H1 (cell line): ENCODE data around the gene GRIP1. TPM values are rescaled to one million over a fixed set of nuclear protein-coding genes. Genes with fewer than 3 reads are reported as not detected.

ENCODE experiments used
- CTCF ChIA-PET: fragments of 300-600 bp; sonication (Branson Sonifier 250); formaldehyde crosslinking; loops from one replicate; lab custom pipeline; 2021; ENCODE audit not compliant: partially characterized antibody; lab: Charles Lee
- POLR2A ChIA-PET: fragments of 300-600 bp; sonication (Branson Sonifier 250); formaldehyde crosslinking; loops from one replicate; lab custom pipeline; 2021; ENCODE audit warnings: inconsistent platforms; ENCODE audit not compliant: partially characterized antibody; lab: Charles Lee
- DNase-seq, 2 experiments: peaks; one replicate each; pipeline versions ENCODE4 v3.0.0 to v3.0.0-alpha.2; 2010 to 2022; ENCODE audit warnings: low spot score in 2 of 2, low read depth in 1 of 2, mixed read lengths in 1 of 2
- FAIRE-seq: peaks from 2 replicates; lab custom pipeline; 2011; peaks lifted over from hg19 to GRCh38; lab: Jason Lieb, UNC
- H2AFZ ChIP-seq: 2 replicates; pipeline ENCODE4 v1.8.1; 2012; ENCODE audit warnings: low read length, inconsistent platforms
- H2AK5ac ChIP-seq: 2 replicates; pipeline ENCODE4 v1.6.1; 2013; ENCODE audit warnings: low read depth, low read length
- H2BK120ac ChIP-seq: replicated peaks from 2 replicates; pipeline ENCODE3; 2013; ENCODE audit warnings: low read depth, low read length, inconsistent platforms
- H2BK12ac ChIP-seq: 2 replicates; pipeline ENCODE4 v1.6.1; 2013; ENCODE audit warnings: low read depth, low read length
- H2BK15ac ChIP-seq: 2 replicates; pipeline ENCODE4 v1.6.1; 2013; ENCODE audit warnings: low read length
- H2BK20ac ChIP-seq: 2 replicates; pipeline ENCODE4 v1.6.1; 2013; ENCODE audit warnings: low read length
- H2BK5ac ChIP-seq: 2 replicates; pipeline ENCODE4 v1.6.1; 2013; ENCODE audit warnings: low read depth, low read length
- H3K14ac ChIP-seq: 2 replicates; pipeline ENCODE4 v1.6.1; 2013; ENCODE audit warnings: inconsistent platforms; ENCODE audit not compliant: insufficient read length
- H3K18ac ChIP-seq: 2 replicates; pipeline ENCODE4 v1.6.1; 2013; ENCODE audit warnings: low read length; ENCODE audit errors: extremely low read depth
- H3K23ac ChIP-seq: 2 replicates; pipeline ENCODE4 v1.6.1; 2013; ENCODE audit warnings: inconsistent platforms; ENCODE audit not compliant: insufficient read length
- H3K23me2 ChIP-seq: 2 replicates; pipeline ENCODE4 v1.6.1; 2013; ENCODE audit warnings: low read depth, low read length
- H3K27ac ChIP-seq: 2 replicates; pipeline ENCODE4 v1.6.1; 2011; ENCODE audit warnings: low read depth, low read length, inconsistent platforms
- H3K27me3 ChIP-seq, 4 experiments: replicated peaks in 1 of 4; 1 replicate in 1 of 4; 2 replicates in 3 of 4; pipeline versions ENCODE4 v1.6.1 to v1.8.1; 2011 to 2013; ENCODE audit warnings: low read length in 3 of 4, mild to moderate bottlenecking in 3 of 4, inconsistent platforms in 2 of 4, mixed read lengths in 2 of 4, moderate library complexity in 1 of 4; ENCODE audit not compliant: control insufficient read depth in 3 of 4, insufficient read depth in 3 of 4; ENCODE audit errors: extremely low read depth in 1 of 4
- H3K36me3 ChIP-seq, 4 experiments: 2 replicates each; pipeline versions ENCODE4 v1.6.1 to v1.8.1; 2011 to 2013; ENCODE audit warnings: mild to moderate bottlenecking in 4 of 4, low read length in 3 of 4, moderate library complexity in 2 of 4, control low read depth in 1 of 4, inconsistent platforms in 1 of 4; ENCODE audit not compliant: insufficient read depth in 4 of 4, control insufficient read depth in 2 of 4
- H3K4ac ChIP-seq: replicated peaks from 2 replicates; pipeline ENCODE3; 2013; ENCODE audit warnings: low read length, low read depth, mixed read lengths, inconsistent platforms; ENCODE audit not compliant: insufficient read length
- H3K4me1 ChIP-seq, 4 experiments: replicated peaks in 1 of 4; 1 replicate in 1 of 4; 2 replicates in 3 of 4; pipeline versions ENCODE4 v1.6.1 to v1.8.1; 2011 to 2013; ENCODE audit warnings: low read length in 3 of 4, inconsistent platforms in 2 of 4, mixed read lengths in 1 of 4; ENCODE audit not compliant: insufficient read depth in 4 of 4, control insufficient read depth in 3 of 4
- H3K4me2 ChIP-seq, 2 experiments: 2 replicates each; pipeline versions ENCODE4 v1.6.1 to v1.8.1; 2011 to 2013; ENCODE audit warnings: low read depth in 2 of 2, low read length in 2 of 2, control low read depth in 1 of 2, inconsistent platforms in 1 of 2, mild to moderate bottlenecking in 1 of 2; ENCODE audit not compliant: insufficient read depth in 1 of 2
- H3K4me3 ChIP-seq, 4 experiments: fragments of 200-600, 300-600 bp in 1 of 4; sonication (generic), shearing (Covaris generic), sonication (Bioruptor Twin) in 1 of 4; 2 replicates each; pipeline versions ENCODE4 v1.5.1 to v1.8.1; 2011 to 2016; ENCODE audit warnings: low read length in 4 of 4, low read depth in 3 of 4, control low read depth in 2 of 4, inconsistent platforms in 2 of 4, mild to moderate bottlenecking in 2 of 4, mixed read lengths in 1 of 4, moderate library complexity in 1 of 4; ENCODE audit not compliant: insufficient read depth in 2 of 4; ENCODE audit errors: extremely low read depth in 1 of 4
- H3K56ac ChIP-seq: replicated peaks from 2 replicates; pipeline ENCODE3; 2013; ENCODE audit warnings: low read depth, mild to moderate bottlenecking, mixed read lengths, low read length, inconsistent platforms; ENCODE audit not compliant: insufficient read length
- H3K79me1 ChIP-seq: 2 replicates; pipeline ENCODE4 v1.6.1; 2013; ENCODE audit warnings: low read depth, low read length, control low read depth
- H3K79me2 ChIP-seq, 2 experiments: 2 replicates each; pipeline versions ENCODE4 v1.6.1 to v1.8.1; 2012 to 2013; ENCODE audit warnings: low read length in 2 of 2, mild to moderate bottlenecking in 2 of 2, inconsistent platforms in 1 of 2; ENCODE audit not compliant: insufficient read depth in 2 of 2, control insufficient read depth in 1 of 2
- H3K9ac ChIP-seq, 4 experiments: replicated peaks in 1 of 4; 1 replicate in 1 of 4; 2 replicates in 3 of 4; pipeline versions ENCODE4 v1.6.1 to v1.8.1; 2011 to 2013; ENCODE audit warnings: low read depth in 3 of 4, low read length in 3 of 4, control low read depth in 2 of 4, mild to moderate bottlenecking in 2 of 4, moderate library complexity in 2 of 4, inconsistent platforms in 1 of 4; ENCODE audit errors: extremely low read depth in 1 of 4
- H3K9me3 ChIP-seq, 2 experiments: 2 replicates each; pipeline versions ENCODE4 v1.6.1 to v1.8.1; 2012 to 2013; ENCODE audit warnings: mild to moderate bottlenecking in 2 of 2, moderate library complexity in 2 of 2, control low read depth in 1 of 2, inconsistent platforms in 1 of 2, low read depth in 1 of 2, low read length in 1 of 2, mixed read lengths in 1 of 2; ENCODE audit not compliant: insufficient read depth in 2 of 2
- H4K20me1 ChIP-seq, 2 experiments: replicated peaks in 1 of 2; 2 replicates each; pipeline versions ENCODE3 to v1.8.1; 2011 to 2013; ENCODE audit warnings: inconsistent platforms in 2 of 2, low read length in 2 of 2, mild to moderate bottlenecking in 1 of 2; ENCODE audit not compliant: insufficient read depth in 2 of 2, control insufficient read depth in 1 of 2
- H4K5ac ChIP-seq: 2 replicates; pipeline ENCODE4 v1.6.1; 2013; ENCODE audit warnings: low read length, low read depth, mixed read lengths, inconsistent platforms; ENCODE audit not compliant: insufficient read length
- H4K8ac ChIP-seq: 2 replicates; pipeline ENCODE4 v1.8.0; 2013; ENCODE audit warnings: mild to moderate bottlenecking, moderate library complexity, low read length, inconsistent platforms; ENCODE audit not compliant: insufficient read depth; ENCODE audit errors: extremely low read depth
- H4K91ac ChIP-seq: replicated peaks from 2 replicates; pipeline ENCODE3; 2013; ENCODE audit warnings: low read length, mixed read lengths, inconsistent platforms; ENCODE audit not compliant: insufficient read length
- BACH1 ChIP-seq: IDR thresholded peaks from 2 replicates; pipeline ENCODE4 v1.6.1; 2012; ENCODE audit warnings: low read length, improper control_type of control experiment
- CBX5 ChIP-seq: fragments of 300-800, 300-1000 bp; sonication (generic); IDR thresholded peaks from 2 replicates; pipeline ENCODE4 v1.7.1; 2016; ENCODE audit warnings: antibody characterized with exemption, low read length, low read depth
- GTF2F1 ChIP-seq: IDR thresholded peaks from 2 replicates; pipeline ENCODE4 v1.6.1; 2012; ENCODE audit warnings: low read depth, low read length, improper control_type of control experiment, borderline replicate concordance
- HDAC6 ChIP-seq: IDR thresholded peaks from one replicate; pipeline ENCODE4 v1.7.1; 2012; ENCODE audit warnings: low read depth, mild to moderate bottlenecking, inconsistent platforms, low read length, moderate library complexity
- KDM5A ChIP-seq: fragments of 200-600 bp; IDR thresholded peaks from 2 replicates; pipeline ENCODE4 v1.7.1; 2012; ENCODE audit warnings: mild to moderate bottlenecking, low read length, inconsistent platforms, mixed read lengths
- POLR2AphosphoS5 ChIP-seq: IDR thresholded peaks from 2 replicates; pipeline ENCODE4 v1.6.1; 2011; ENCODE audit warnings: low read depth, low read length
- RBBP5 ChIP-seq: IDR thresholded peaks from 2 replicates; pipeline ENCODE4 v1.7.1; 2012; ENCODE audit warnings: low read depth, mild to moderate bottlenecking, inconsistent platforms, low read length, moderate library complexity, borderline replicate concordance
- SP1 ChIP-seq: IDR thresholded peaks from 2 replicates; pipeline ENCODE4 v1.6.1; 2011; ENCODE audit warnings: low read depth, low read length
- TEAD4 ChIP-seq: IDR thresholded peaks from 2 replicates; pipeline ENCODE4 v1.6.1; 2012; ENCODE audit warnings: low read depth, low read length, inconsistent platforms, mixed read lengths
- WGBS, 2 experiments: shearing (Covaris generic) in 1 of 2; methylation state at CpG; one replicate each; pipeline versions ENCODE4 v1.1.6 to v1.1.7; 2013 to 2015; ENCODE audit warnings: low lambda C conversion rate in 2 of 2, mixed read lengths in 2 of 2, inconsistent platforms in 1 of 2, low coverage in 1 of 2, missing lambda C conversion rate in 1 of 2; ENCODE audit not compliant: insufficient replicate concordance in 2 of 2, insufficient coverage in 1 of 2, insufficient read length in 1 of 2; ENCODE audit errors: extremely low coverage in 1 of 2, missing lambda C conversion rate in 1 of 2; 5-methylcytosine and 5-hydroxymethylcytosine counted together
- polyA plus RNA-seq, 7 experiments: library from polyadenylated mRNA; depleted of rRNA in 3 of 7; stranded (reverse) in 5 of 7; unstranded in 2 of 7; fragments of >200 nt in 5 of 7; fragments of 200-250 nt in 2 of 7; gene quantifications; 1 replicate in 5 of 7; 2 replicates in 1 of 7; 4 replicates in 1 of 7; pipeline versions ENCODE4 v1.2.1 to v1.2.3, GENCODE V29; 2011 to 2013; ENCODE audit warnings: missing spikeins in 2 of 7, mixed read lengths in 2 of 7
- total RNA-seq: library from RNA; stranded (reverse); fragmentation: NEBNext Ultra II Directional; extraction: Animal tissue kit (Norgen Biotek cat#: 25700); gene quantifications from 2 replicates; pipeline ENCODE4 v1.2.1, GENCODE V29; 2021

GRIP1 gene
- total and polyA plus RNA-seq, 2 of the 8 experiments (the other 6 are each of a cell fraction or from before 2014, with no cell fraction given), result 4.5 to 27.3 TPM

GRCh38 chr12:66572845-66573244, 106.0 kb downstream of the GRIP1 start:
- H4K20me1 ChIP-seq, result no peaks in the 10 kb centered on the region
- no peak overlapping the region for H2AFZ ChIP-seq
- TF ChIP-seq HDAC6 (no peak), RBBP5 (no peak), SP1 (no peak), GTF2F1 (no peak), BACH1 (no peak), TEAD4 (no peak), POLR2AphosphoS5 (no peak), CBX5 (no peak), KDM5A (no peak)
- no peak overlapping the region for H2BK12ac ChIP-seq
- FAIRE-seq (no peak), DNase-seq (no peak)
- no peak overlapping the region for H2BK20ac ChIP-seq
- H3K4me2 ChIP-seq, result no peak overlapping the region
- ChIA-PET CTCF (interaction anchor here (0.8 to 1.2 kb wide), 2 partner anchors 23 to 53 kb away, joined by 3 to 5 read pairs; no protein-coding TSS in a partner anchor), POLR2A (no interaction called here)
- H3K4me3 ChIP-seq, result no peak overlapping the region
- peaks cover 0 to 6% of the 10 kb centered on the region in 2 experiments; a peak in 2 of 4 replicates for H3K9me3 ChIP-seq
- no peak overlapping the region for H2BK15ac ChIP-seq
- no peak overlapping the region for H4K5ac ChIP-seq
- H2AK5ac ChIP-seq, result no peak overlapping the region
- no peak overlapping the region for H2BK120ac ChIP-seq
- H3K4me1 ChIP-seq, result no peaks in the 10 kb centered on the region
- no peaks in the 10 kb centered on the region for H3K79me2 ChIP-seq
- no peaks in the 10 kb centered on the region for H3K79me1 ChIP-seq
- H3K18ac ChIP-seq, result no peak overlapping the region
- WGBS, 2 experiments, result 95% methylated on average over 6 of the region's 6 CpGs; no CpG with 5 or more reads in 1 of the 2 experiments
- no peak overlapping the region for H3K56ac ChIP-seq
- no peak overlapping the region for H3K9ac ChIP-seq
- no peak overlapping the region for H3K23ac ChIP-seq
- H3K14ac ChIP-seq, result no peak overlapping the region
- H4K8ac ChIP-seq, result no peak overlapping the region
- no peaks in the 10 kb centered on the region for H3K23me2 ChIP-seq
- no peak overlapping the region for H2BK5ac ChIP-seq
- no peak overlapping the region for H4K91ac ChIP-seq
- peaks cover 0 to 1% (median 0%) of the 10 kb centered on the region in 4 experiments; a peak in 1 of 7 replicates for H3K27me3 ChIP-seq
- H3K4ac ChIP-seq, result no peak overlapping the region
- H3K36me3 ChIP-seq, result no peaks in the 10 kb centered on the region
- no peak overlapping the region for H3K27ac ChIP-seq
